ENCODE data around the gene TSSK6. TPM values are rescaled to one million over a fixed set of nuclear protein-coding genes. Genes with fewer than 3 reads are reported as not detected.

Gene TSSK6
- total and polyA plus RNA-seq, 2 experiments from 2014 or later: 0.60 to 11.9 TPM

DNA sequence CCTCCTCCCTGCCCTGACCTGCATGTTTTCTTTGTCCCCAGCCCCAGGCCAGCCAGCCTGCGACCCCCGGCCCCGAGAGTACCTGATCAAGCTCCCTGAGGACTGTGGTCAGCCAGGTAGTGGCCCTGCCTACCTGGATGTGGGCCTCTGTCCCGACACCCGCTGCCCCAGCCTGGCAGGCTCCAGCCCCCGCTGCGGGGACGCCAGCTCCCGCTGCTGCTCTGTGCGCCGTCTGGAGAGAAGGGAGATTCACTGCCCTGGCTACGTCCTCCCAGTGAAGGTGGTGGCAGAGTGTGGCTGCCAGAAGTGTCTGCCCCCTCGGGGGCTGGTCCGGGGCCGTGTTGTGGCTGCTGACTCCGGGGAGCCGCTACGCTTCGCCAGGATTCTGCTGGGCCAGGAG is 28.3 kb upstream of the TSSK6 start:
- TF ChIP-seq, protein P1, sequence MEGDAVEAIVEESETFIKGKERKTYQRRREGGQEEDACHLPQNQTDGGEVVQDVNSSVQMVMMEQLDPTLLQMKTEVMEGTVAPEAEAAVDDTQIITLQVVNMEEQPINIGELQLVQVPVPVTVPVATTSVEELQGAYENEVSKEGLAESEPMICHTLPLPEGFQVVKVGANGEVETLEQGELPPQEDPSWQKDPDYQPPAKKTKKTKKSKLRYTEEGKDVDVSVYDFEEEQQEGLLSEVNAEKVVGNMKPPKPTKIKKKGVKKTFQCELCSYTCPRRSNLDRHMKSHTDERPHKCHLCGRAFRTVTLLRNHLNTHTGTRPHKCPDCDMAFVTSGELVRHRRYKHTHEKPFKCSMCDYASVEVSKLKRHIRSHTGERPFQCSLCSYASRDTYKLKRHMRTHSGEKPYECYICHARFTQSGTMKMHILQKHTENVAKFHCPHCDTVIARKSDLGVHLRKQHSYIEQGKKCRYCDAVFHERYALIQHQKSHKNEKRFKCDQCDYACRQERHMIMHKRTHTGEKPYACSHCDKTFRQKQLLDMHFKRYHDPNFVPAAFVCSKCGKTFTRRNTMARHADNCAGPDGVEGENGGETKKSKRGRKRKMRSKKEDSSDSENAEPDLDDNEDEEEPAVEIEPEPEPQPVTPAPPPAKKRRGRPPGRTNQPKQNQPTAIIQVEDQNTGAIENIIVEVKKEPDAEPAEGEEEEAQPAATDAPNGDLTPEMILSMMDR (IDR thresholded peaks at IDR 0.05; ENCODE audit: low read depth, low read length): no peak
- Histone ChIP-seq H3K4me1 (ENCODE audit: low read depth) (no peaks in the 10 kb centered on the region), H3K27me3 (peaks cover 8% of the 10 kb centered on the region)

DNA sequence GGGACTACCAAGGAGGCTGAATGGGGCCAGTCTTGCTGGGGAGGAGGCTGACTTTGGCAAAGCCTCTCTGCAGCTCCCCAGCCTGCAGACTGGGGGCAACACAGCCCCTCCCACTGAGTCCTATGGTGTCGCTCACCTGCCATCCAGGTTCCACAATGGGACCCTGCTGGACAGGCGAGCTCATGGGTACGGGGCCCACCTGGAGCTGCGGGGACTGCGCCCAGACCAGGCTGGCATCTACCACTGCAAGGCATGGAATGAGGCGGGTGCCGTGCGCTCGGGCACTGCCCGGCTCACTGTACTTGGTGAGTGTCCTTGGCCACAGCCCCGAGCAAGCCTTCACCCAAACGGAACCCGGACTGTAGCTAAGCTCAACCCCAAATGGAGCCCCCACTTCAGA is 27.8 kb upstream of the TSSK6 start:
- TF ChIP-seq, protein P1 (IDR thresholded peaks at IDR 0.05; ENCODE audit: low read depth, low read length): no peak
- Histone ChIP-seq H3K4me3 (no peak overlapping the region), H3K9me3 (ENCODE audit: low read depth) (no peaks in the 10 kb centered on the region), H3K27me3 (peaks cover 8% of the 10 kb centered on the region), H3K36me3 (no peaks in the 10 kb centered on the region), H3K4me1 (ENCODE audit: low read depth) (no peaks in the 10 kb centered on the region), H3K27ac (no peak overlapping the region)
- DNase-seq (ENCODE audit: low read depth in 1 of 2, low spot score in 1 of 2): no peak

More for the DNA sequence above, 28.3 kb upstream of the TSSK6 start:
- DNase-seq (ENCODE audit: low read depth in 1 of 2, low spot score in 1 of 2): no peak
- H3K9me3 ChIP-seq (ENCODE audit: low read depth): no peaks in the 10 kb centered on the region
- no peaks in the 10 kb centered on the region for H3K36me3 ChIP-seq
- no peak overlapping the region for H3K4me3 ChIP-seq
- no peak overlapping the region for H3K27ac ChIP-seq

DNA sequence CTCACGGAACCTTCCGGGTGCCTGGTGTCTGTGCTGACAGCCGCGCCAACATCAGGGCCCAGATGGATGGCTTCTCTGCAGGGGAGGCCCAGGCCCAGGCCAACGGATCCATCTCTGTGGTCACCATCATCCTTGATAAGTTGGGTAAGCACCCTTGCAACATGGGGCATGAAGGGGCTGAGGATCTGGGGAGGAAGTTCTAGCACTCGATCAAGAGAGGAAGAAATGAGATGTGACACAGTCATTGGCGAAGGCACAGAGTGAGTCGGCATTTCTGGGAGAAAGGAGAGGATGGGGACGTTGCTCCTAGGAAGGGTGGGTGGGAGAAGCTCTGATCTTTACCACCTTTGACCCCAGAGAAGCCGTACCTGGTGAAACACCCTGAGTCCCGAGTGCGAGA is 27.2 kb upstream of the TSSK6 start:
- TF ChIP-seq, protein P1 (IDR thresholded peaks at IDR 0.05; ENCODE audit: low read depth, low read length): no peak
- H3K4me3 ChIP-seq: no peak overlapping the region
- H3K4me1 ChIP-seq (ENCODE audit: low read depth): no peaks in the 10 kb centered on the region
- DNase-seq (ENCODE audit: low read depth in 1 of 2, low spot score in 1 of 2): no peak
- peaks cover 8% of the 10 kb centered on the region for H3K27me3 ChIP-seq
- no peak overlapping the region for H3K27ac ChIP-seq
- H3K36me3 ChIP-seq: no peaks in the 10 kb centered on the region
- H3K9me3 ChIP-seq (ENCODE audit: low read depth): no peaks in the 10 kb centered on the region

DNA sequence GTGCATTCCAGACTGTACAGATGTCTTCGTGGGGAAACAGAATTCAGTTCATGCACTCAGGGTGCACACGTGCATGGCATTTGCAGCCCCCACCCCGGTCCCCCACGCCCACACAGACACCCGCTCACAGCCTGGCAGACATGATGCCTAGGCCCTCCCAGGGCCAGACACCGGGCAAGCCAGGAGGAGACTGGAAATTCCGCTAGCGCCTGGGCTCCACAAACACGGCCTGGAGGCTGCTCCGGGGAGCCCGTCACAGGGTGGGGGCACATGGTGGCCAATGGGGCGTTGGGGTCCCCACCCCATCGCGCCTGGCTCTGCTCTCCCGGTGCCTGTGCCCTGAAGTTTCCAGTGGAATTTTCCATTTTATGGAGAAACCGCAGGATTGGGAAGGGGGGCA is 26.3 kb upstream of the TSSK6 start:
- no peaks in the 10 kb centered on the region for H3K36me3 ChIP-seq
- H3K27ac ChIP-seq: no peak overlapping the region
- TF ChIP-seq, protein P1 (IDR thresholded peaks at IDR 0.05; ENCODE audit: low read depth, low read length): no peak
- DNase-seq (ENCODE audit: low read depth in 1 of 2, low spot score in 1 of 2): no peak
- H3K27me3 ChIP-seq: peaks cover 8% of the 10 kb centered on the region
- no peak overlapping the region for H3K4me3 ChIP-seq
- H3K4me1 ChIP-seq (ENCODE audit: low read depth): no peaks in the 10 kb centered on the region
- H3K9me3 ChIP-seq (ENCODE audit: low read depth): no peaks in the 10 kb centered on the region

DNA sequence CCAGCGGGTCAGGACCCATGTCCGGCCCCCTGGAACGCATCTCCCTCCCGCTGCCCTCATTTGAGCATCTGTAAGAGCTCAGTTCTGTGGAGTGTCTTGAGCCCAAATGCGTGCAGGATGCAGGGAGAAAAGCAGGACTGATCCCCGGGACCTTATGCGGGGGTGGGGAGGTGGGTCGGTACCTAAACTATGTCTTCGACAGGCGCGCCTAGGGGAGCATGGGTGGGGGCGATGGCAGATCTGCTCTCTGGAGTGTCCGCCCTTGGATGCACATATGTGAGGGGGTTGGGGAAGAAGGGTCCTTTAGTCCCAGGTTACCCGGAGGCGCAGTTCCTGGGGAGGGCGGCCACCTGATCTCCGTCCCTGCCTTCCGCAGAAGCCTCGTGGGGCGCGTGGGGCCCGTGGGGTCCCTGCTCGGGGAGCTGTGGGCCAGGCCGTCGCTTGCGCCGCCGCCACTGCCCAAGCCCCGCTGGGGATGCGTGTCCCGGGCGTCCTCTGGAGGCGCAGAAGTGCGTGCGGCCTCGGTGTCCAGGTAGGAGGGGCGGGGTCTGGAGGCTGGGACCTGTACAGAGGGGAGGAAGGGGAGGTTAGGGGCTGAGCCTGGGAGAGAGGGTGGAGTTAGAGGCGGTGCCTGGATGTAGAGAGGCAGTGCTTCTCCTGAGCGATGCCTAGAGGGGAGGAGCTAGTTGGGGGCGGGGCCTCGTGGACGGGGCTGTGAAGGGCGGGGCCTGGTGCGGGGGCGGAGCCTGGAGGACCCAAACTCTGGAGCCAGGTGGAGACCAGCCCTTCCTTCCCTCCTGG is 25.6 kb upstream of the TSSK6 start:
- H3K4me1 ChIP-seq (ENCODE audit: low read depth): no peaks in the 10 kb centered on the region
- H3K9me3 ChIP-seq (ENCODE audit: low read depth): no peaks in the 10 kb centered on the region
- peak; percentile 35 to 52 for DNase-seq (ENCODE audit: low read depth in 1 of 2, low spot score in 1 of 2)
- H3K4me3 ChIP-seq: no peak overlapping the region
- TF ChIP-seq, protein P1 (IDR thresholded peaks at IDR 0.05; ENCODE audit: low read depth, low read length): no peak
- H3K27ac ChIP-seq: no peak overlapping the region
- H3K36me3 ChIP-seq: no peaks in the 10 kb centered on the region
- peaks cover 8% of the 10 kb centered on the region for H3K27me3 ChIP-seq
